Tibial nerve (tissue), 4 donors: ENCODE data around the gene SLC39A11.

Source experiments
- EP300 ChIP-seq, 2 donors: sonication (generic); formaldehyde crosslinking; IDR thresholded peaks; one replicate each; pipeline ENCODE4 v1.6.1; 2017; ENCODE audit warnings: antibody characterized with exemption in 2 of 2, mild to moderate bottlenecking in 1 of 2
- POLR2A ChIP-seq, 2 donors: fragments of 450-650 bp; IDR thresholded peaks; one replicate each; pipeline ENCODE4 v1.6.1; 2017; ENCODE audit warnings: antibody characterized with exemption in 2 of 2, mild to moderate bottlenecking in 2 of 2, moderate library complexity in 2 of 2
- TF ChIP-seq, protein P1 (sequence below), 5 experiments: fragments of 200-600 bp in 3 of 5; fragments of 450-650 bp in 2 of 5; sonication (generic) in 3 of 5; IDR thresholded peaks; one replicate each; pipeline ENCODE4 v1.5.1; 2016 to 2019; ENCODE audit warnings: antibody characterized with exemption in 5 of 5, mild to moderate bottlenecking in 3 of 5, moderate library complexity in 2 of 5

DNA sequence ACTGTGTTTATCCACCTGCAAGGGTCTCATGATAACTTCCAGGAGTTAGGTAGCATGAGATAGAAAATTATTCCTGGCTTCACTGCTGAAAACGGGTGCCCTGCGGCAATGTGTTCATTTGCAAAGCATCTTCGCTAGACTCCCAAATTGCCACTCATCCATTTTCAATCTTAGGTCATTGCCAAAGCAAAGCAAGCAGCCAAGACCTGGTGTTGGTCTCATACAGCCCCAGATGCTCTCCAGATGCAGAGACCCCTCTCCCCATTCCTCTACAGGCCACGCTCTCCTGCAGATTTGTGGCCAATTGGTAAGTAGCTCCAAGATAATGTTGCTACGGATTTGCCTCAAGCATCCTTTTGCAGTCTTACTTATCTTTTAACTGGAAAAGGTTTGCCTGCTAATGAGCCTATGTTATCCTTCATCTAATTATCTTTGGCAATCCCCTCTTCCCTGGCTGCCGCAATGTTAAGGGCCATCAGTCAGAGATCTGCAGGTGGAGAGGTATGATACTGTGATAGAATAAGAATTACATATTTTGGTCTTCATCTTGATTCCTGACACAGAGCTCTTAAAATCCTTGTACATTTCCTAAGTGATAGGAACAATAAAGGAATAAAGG is 222.0 kb downstream of the SLC39A11 start:
- TF ChIP-seq, protein P1, sequence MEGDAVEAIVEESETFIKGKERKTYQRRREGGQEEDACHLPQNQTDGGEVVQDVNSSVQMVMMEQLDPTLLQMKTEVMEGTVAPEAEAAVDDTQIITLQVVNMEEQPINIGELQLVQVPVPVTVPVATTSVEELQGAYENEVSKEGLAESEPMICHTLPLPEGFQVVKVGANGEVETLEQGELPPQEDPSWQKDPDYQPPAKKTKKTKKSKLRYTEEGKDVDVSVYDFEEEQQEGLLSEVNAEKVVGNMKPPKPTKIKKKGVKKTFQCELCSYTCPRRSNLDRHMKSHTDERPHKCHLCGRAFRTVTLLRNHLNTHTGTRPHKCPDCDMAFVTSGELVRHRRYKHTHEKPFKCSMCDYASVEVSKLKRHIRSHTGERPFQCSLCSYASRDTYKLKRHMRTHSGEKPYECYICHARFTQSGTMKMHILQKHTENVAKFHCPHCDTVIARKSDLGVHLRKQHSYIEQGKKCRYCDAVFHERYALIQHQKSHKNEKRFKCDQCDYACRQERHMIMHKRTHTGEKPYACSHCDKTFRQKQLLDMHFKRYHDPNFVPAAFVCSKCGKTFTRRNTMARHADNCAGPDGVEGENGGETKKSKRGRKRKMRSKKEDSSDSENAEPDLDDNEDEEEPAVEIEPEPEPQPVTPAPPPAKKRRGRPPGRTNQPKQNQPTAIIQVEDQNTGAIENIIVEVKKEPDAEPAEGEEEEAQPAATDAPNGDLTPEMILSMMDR (IDR thresholded peaks at IDR 0.05) = no peak
- TF ChIP-seq POLR2A (IDR thresholded peaks at IDR 0.05) (no peak), EP300 (IDR thresholded peaks at IDR 0.05) (no peak)
